COLO829 (cell line): ENCODE results near the gene RGL3.
"Not testable (repeated sequence)": the region's sequence is repeated elsewhere in the genome, so short reads cannot be mapped to it uniquely, and the experiment has no call there.

ENCODE experiments used
- DNase-seq: peaks from one replicate; pipeline ENCODE4 v3.0.0; 2012; ENCODE audit warnings: low spot score

The RGL3 gene

GRCh38 chr19:11361771-11362731 is 57.1 kb downstream of the RGL3 start:
- DNase-seq: no peak

- DNase-seq: no peak
These were observed 57.9 kb downstream of the RGL3 start for GRCh38 chr19:11361037-11361770.

GRCh38 chr19:11359421-11359820 is 59.7 kb downstream of the RGL3 start:
- no peak for DNase-seq

GRCh38 chr19:11356676-11357550 is 62.2 kb downstream of the RGL3 start:
- no peak for DNase-seq

- DNase-seq: no peak
These were observed 63.1 kb downstream of the RGL3 start for GRCh38 chr19:11356074-11356397.

GRCh38 chr19:11355160-11356073 is 63.7 kb downstream of the RGL3 start, which contains the start of gene PLPPR2:
Gene PLPPR2, plus strand, starts transcription at chr19:11355432. Its CDS starts 2,242 bp downstream, at chr19:11357674.
- peak; percentile 94 for DNase-seq

- DNase-seq: not testable (repeated sequence)
These were observed 65.0 kb downstream of the RGL3 start for GRCh38 chr19:11354102-11354501.

GRCh38 chr19:11349171-11349570 is 69.9 kb downstream of the RGL3 start:
- no peak for DNase-seq

GRCh38 chr19:11347546-11348039 is 71.5 kb downstream of the RGL3 start:
- DNase-seq: no peak

GRCh38 chr19:11346104-11346940 is 72.8 kb downstream of the RGL3 start, which contains the start of the genes CCDC159 and TMEM205:
Gene CCDC159, plus strand, starts transcription at chr19:11346519. Its CDS starts 88 bp downstream, at chr19:11346607.
Gene TMEM205, minus strand, starts transcription at chr19:11346268. Its CDS starts 649 bp downstream, at chr19:11345619.
- DNase-seq: peak; percentile 94

GRCh38 chr19:11345122-11345803 is 73.9 kb downstream of the RGL3 start:
- DNase-seq: no peak
